ENCODE data around the gene FOLR2.

Gene FOLR2

GRCh38 chr11:72232260-72233055, 15.9 kb downstream of the FOLR2 start:
- no peak overlapping the region for H3K4me3 ChIP-seq (ENCODE audit: low read length)
- H4K20me1 ChIP-seq (ENCODE audit: insufficient read depth, low read length) = peaks cover 26% of the 10 kb centered on the region
- H2AFZ ChIP-seq (ENCODE audit: low read depth, low read length) = no peak overlapping the region
- no peak overlapping the region for H3K4me2 ChIP-seq (ENCODE audit: low read length)
- H3K27ac ChIP-seq (ENCODE audit: low read length) = no peak overlapping the region
- no peaks in the 10 kb centered on the region for H3K4me1 ChIP-seq (ENCODE audit: low read length)
- TF ChIP-seq CTCF (IDR thresholded peaks at IDR 0.05; ENCODE audit: low read depth, low read length) (no peak), EZH2phosphoT487 (IDR thresholded peaks at IDR 0.05; ENCODE audit: low read depth) (no peak)
- no peak overlapping the region for H3K9ac ChIP-seq (ENCODE audit: low read length)
- no peaks in the 10 kb centered on the region for H3K79me2 ChIP-seq (ENCODE audit: low read length)
- H3K9me3 ChIP-seq (ENCODE audit: insufficient read depth, low read length) = no peaks in the 10 kb centered on the region
- H3K36me3 ChIP-seq (replicated peaks; ENCODE audit: low read depth, low read length) = peaks cover 89% of the 10 kb centered on the region
- no peaks in the 10 kb centered on the region for H3K27me3 ChIP-seq (ENCODE audit: low read depth, low read length)

- Histone ChIP-seq H2AFZ (ENCODE audit: low read depth, low read length) (no peak overlapping the region), H3K79me2 (ENCODE audit: low read length) (no peaks in the 10 kb centered on the region), H3K36me3 (replicated peaks; ENCODE audit: low read depth, low read length) (peaks cover 90% of the 10 kb centered on the region), H3K4me1 (ENCODE audit: low read length) (no peaks in the 10 kb centered on the region), H3K27me3 (ENCODE audit: low read depth, low read length) (no peaks in the 10 kb centered on the region), H3K27ac (ENCODE audit: low read length) (no peak overlapping the region), H4K20me1 (ENCODE audit: insufficient read depth, low read length) (peaks cover 27% of the 10 kb centered on the region; the same call in 1 of the 2 replicates), H3K4me2 (ENCODE audit: low read length) (no peak overlapping the region), H3K9ac (ENCODE audit: low read length) (no peak overlapping the region), H3K4me3 (ENCODE audit: low read length) (no peak overlapping the region), H3K9me3 (ENCODE audit: insufficient read depth, low read length) (no peaks in the 10 kb centered on the region)
- TF ChIP-seq CTCF (IDR thresholded peaks at IDR 0.05; ENCODE audit: low read depth, low read length) (no peak), EZH2phosphoT487 (IDR thresholded peaks at IDR 0.05; ENCODE audit: low read depth) (no peak)
Observed at GRCh38 chr11:72233056-72233772, 16.6 kb downstream of the FOLR2 start.

- Histone ChIP-seq H3K9ac (ENCODE audit: low read length) (no peak overlapping the region), H3K36me3 (replicated peaks; ENCODE audit: low read depth, low read length) (peaks cover 89% of the 10 kb centered on the region), H2AFZ (ENCODE audit: low read depth, low read length) (no peak overlapping the region), H3K4me1 (ENCODE audit: low read length) (no peaks in the 10 kb centered on the region), H3K27me3 (ENCODE audit: low read depth, low read length) (no peaks in the 10 kb centered on the region), H3K9me3 (ENCODE audit: insufficient read depth, low read length) (no peaks in the 10 kb centered on the region), H3K27ac (ENCODE audit: low read length) (no peak overlapping the region), H3K79me2 (ENCODE audit: low read length) (no peaks in the 10 kb centered on the region), H3K4me3 (ENCODE audit: low read length) (no peak overlapping the region), H4K20me1 (ENCODE audit: insufficient read depth, low read length) (peaks cover 27% of the 10 kb centered on the region; the same call in 1 of the 2 replicates), H3K4me2 (ENCODE audit: low read length) (no peak overlapping the region)
- no peak for TF ChIP-seq CTCF (IDR thresholded peaks at IDR 0.05; ENCODE audit: low read depth, low read length)
- no peak for TF ChIP-seq EZH2phosphoT487 (IDR thresholded peaks at IDR 0.05; ENCODE audit: low read depth)
Observed at GRCh38 chr11:72233773-72234513, 17.3 kb downstream of the FOLR2 start.

GRCh38 chr11:72234514-72234830, 17.9 kb downstream of the FOLR2 start:
- Histone ChIP-seq H3K36me3 (replicated peaks; ENCODE audit: low read depth, low read length) (peaks cover 83% of the 10 kb centered on the region), H3K4me1 (ENCODE audit: low read length) (no peaks in the 10 kb centered on the region), H3K27ac (ENCODE audit: low read length) (no peak overlapping the region), H3K9me3 (ENCODE audit: insufficient read depth, low read length) (no peaks in the 10 kb centered on the region), H3K27me3 (ENCODE audit: low read depth, low read length) (no peaks in the 10 kb centered on the region), H3K4me3 (ENCODE audit: low read length) (no peak overlapping the region), H3K79me2 (ENCODE audit: low read length) (no peaks in the 10 kb centered on the region), H4K20me1 (ENCODE audit: insufficient read depth, low read length) (peaks cover 27% of the 10 kb centered on the region; the same call in 1 of the 2 replicates), H3K9ac (ENCODE audit: low read length) (no peak overlapping the region), H3K4me2 (ENCODE audit: low read length) (no peak overlapping the region), H2AFZ (ENCODE audit: low read depth, low read length) (no peak overlapping the region)
- TF ChIP-seq CTCF (IDR thresholded peaks at IDR 0.05; ENCODE audit: low read depth, low read length) = no peak
- no peak for TF ChIP-seq EZH2phosphoT487 (IDR thresholded peaks at IDR 0.05; ENCODE audit: low read depth)
